HepG2 (cell line): ENCODE data around the gene CDKN1C.

Experiments used
- EZH2 ChIP-seq: conservative IDR thresholded peaks from 2 replicates; pipeline ENCODE4 v1.6.1; 2012; ENCODE audit warnings: mild to moderate bottlenecking, low read depth, low read length, moderate library complexity
- FOXO4 ChIP-seq: sonication (generic); formaldehyde crosslinking; conservative IDR thresholded peaks from 2 replicates; pipeline ENCODE4 v1.8.1; 2023; ENCODE audit warnings: missing genetic modification reagents
- HNRNPK ChIP-seq: fragments of 200-400 bp; formaldehyde crosslinking; IDR thresholded peaks from 2 replicates; pipeline ENCODE4 v1.6.1; 2018; ENCODE audit warnings: low read length, low read depth, moderate library complexity, mild to moderate bottlenecking; ENCODE audit not compliant: poor library complexity, severe bottlenecking
- MAX ChIP-seq: IDR thresholded peaks from 2 replicates; pipeline ENCODE4 v1.6.1; 2012; ENCODE audit warnings: inconsistent platforms
- NRL ChIP-seq: sonication (generic); formaldehyde crosslinking; IDR thresholded peaks from 2 replicates; pipeline ENCODE4 v1.5.0; 2020; ENCODE audit warnings: missing genetic modification reagents, mild to moderate bottlenecking, moderate library complexity, borderline replicate concordance
- SALL2 ChIP-seq: sonication (generic); formaldehyde crosslinking; IDR thresholded peaks from 2 replicates; pipeline ENCODE4 v1.8.1; 2023; ENCODE audit warnings: mild to moderate bottlenecking, missing genetic modification reagents, inconsistent platforms
- TCF12 ChIP-seq, 2 experiments: fragments of 450-650 bp in 1 of 2; sonication (generic) in 1 of 2; formaldehyde crosslinking in 1 of 2; IDR thresholded peaks; 2 replicates each; pipeline versions ENCODE4 v1.6.1 to v1.8.0; 2017 to 2022; ENCODE audit warnings: antibody characterized with exemption in 1 of 2, mild to moderate bottlenecking in 1 of 2, missing genetic modification reagents in 1 of 2, moderate library complexity in 1 of 2
- ZNF224 ChIP-seq: sonication (generic); formaldehyde crosslinking; IDR thresholded peaks from 2 replicates; pipeline ENCODE4 v1.5.0; 2020; ENCODE audit warnings: mild to moderate bottlenecking, missing genetic modification reagents
- TF ChIP-seq, protein P1 (sequence below): sonication (generic); formaldehyde crosslinking; IDR thresholded peaks from 2 replicates; pipeline ENCODE4 v1.4.0; 2020; ENCODE audit warnings: missing genetic modification reagents, borderline replicate concordance

- TF ChIP-seq FOXO4 (no peak), HNRNPK (no peak), ZNF224 (CRISPR knock-in tag) (no peak), MAX (no peak), TCF12 (IDR thresholded peaks at IDR 0.05) (no peak), TCF12 (CRISPR knock-in tag; IDR thresholded peaks at IDR 0.05) (no peak), SALL2 (CRISPR knock-in tag) (no peak), EZH2 (no peak), NRL (no peak)
- TF ChIP-seq, protein P1, sequence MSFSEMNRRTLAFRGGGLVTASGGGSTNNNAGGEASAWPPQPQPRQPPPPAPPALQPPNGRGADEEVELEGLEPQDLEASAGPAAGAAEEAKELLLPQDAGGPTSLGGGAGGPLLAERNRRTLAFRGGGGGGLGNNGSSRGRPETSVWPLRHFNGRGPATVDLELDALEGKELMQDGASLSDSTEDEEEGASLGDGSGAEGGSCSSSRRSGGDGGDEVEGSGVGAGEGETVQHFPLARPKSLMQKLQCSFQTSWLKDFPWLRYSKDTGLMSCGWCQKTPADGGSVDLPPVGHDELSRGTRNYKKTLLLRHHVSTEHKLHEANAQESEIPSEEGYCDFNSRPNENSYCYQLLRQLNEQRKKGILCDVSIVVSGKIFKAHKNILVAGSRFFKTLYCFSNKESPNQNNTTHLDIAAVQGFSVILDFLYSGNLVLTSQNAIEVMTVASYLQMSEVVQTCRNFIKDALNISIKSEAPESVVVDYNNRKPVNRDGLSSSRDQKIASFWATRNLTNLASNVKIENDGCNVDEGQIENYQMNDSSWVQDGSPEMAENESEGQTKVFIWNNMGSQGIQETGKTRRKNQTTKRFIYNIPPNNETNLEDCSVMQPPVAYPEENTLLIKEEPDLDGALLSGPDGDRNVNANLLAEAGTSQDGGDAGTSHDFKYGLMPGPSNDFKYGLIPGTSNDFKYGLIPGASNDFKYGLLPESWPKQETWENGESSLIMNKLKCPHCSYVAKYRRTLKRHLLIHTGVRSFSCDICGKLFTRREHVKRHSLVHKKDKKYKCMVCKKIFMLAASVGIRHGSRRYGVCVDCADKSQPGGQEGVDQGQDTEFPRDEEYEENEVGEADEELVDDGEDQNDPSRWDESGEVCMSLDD (CRISPR knock-in tag) = no peak
Measured at GRCh38 chr11:2846470-2846869, 39.1 kb downstream of the CDKN1C start.
